CD4-positive, alpha-beta memory T cell (primary cell): Measurements from ENCODE around the gene TPK1. TPM values are rescaled to one million over a fixed set of nuclear protein-coding genes. Genes with fewer than 3 reads are reported as not detected.

Experiments used
- CTCF ChIA-PET: fragments of 350-600 bp; sonication (Branson Sonifier 250); formaldehyde crosslinking; loops from one replicate; lab custom pipeline; 2021; ENCODE audit warnings: inconsistent platforms; ENCODE audit not compliant: partially characterized antibody; lab: Charles Lee
- POLR2A ChIA-PET: fragments of 350-600 bp; sonication (Branson Sonifier 250); formaldehyde crosslinking; loops from one replicate; lab custom pipeline; 2021; ENCODE audit not compliant: partially characterized antibody; lab: Charles Lee
- DNase-seq, 5 donors: peaks; one replicate each; pipeline versions ENCODE4 v3.0.0 to v3.0.0-alpha.2; 2020 to 2022; ENCODE audit warnings: mixed read lengths in 1 of 5
- H3K27ac ChIP-seq: one replicate; pipeline ENCODE4 v1.7.0; 2013; ENCODE audit warnings: low read depth, low read length
- H3K27me3 ChIP-seq: 2 replicates; pipeline ENCODE4 v1.7.0; 2013; ENCODE audit warnings: mild to moderate bottlenecking, low read length, moderate library complexity; ENCODE audit not compliant: insufficient read depth
- H3K36me3 ChIP-seq: 2 replicates; pipeline ENCODE4 v1.7.0; 2013; ENCODE audit warnings: mild to moderate bottlenecking, low read length, moderate library complexity; ENCODE audit not compliant: insufficient read depth
- H3K4me1 ChIP-seq: 2 replicates; pipeline ENCODE4 v1.7.0; 2013; ENCODE audit warnings: mild to moderate bottlenecking, low read length, moderate library complexity; ENCODE audit not compliant: insufficient read depth
- H3K4me3 ChIP-seq, 2 donors: one replicate each; pipeline ENCODE4 v1.7.0; 2013; ENCODE audit warnings: low read length in 2 of 2, mild to moderate bottlenecking in 1 of 2
- H3K9me3 ChIP-seq, 2 donors: one replicate each; pipeline ENCODE4 v1.7.0; 2013; ENCODE audit warnings: low read length in 2 of 2, control low read depth in 1 of 2; ENCODE audit not compliant: control insufficient read depth in 1 of 2
- H3K27ac Mint-ChIP-seq, 7 donors: one replicate each; pipeline ENCODE4 v1.8.0; 2020 to 2021; ENCODE audit warnings: mixed read lengths in 7 of 7, mild to moderate bottlenecking in 6 of 7, inconsistent platforms in 3 of 7, moderate library complexity in 3 of 7
- H3K27me3 Mint-ChIP-seq, 2 donors: one replicate each; pipeline ENCODE4 v1.8.0; 2020 to 2021; ENCODE audit warnings: mixed read lengths in 2 of 2
- H3K36me3 Mint-ChIP-seq, 2 donors: one replicate each; pipeline ENCODE4 v1.8.0; 2020 to 2021; ENCODE audit warnings: mixed read lengths in 2 of 2, inconsistent platforms in 1 of 2, mild to moderate bottlenecking in 1 of 2
- H3K4me1 Mint-ChIP-seq, 4 donors: one replicate each; pipeline ENCODE4 v1.8.0; 2020 to 2021; ENCODE audit warnings: mixed read lengths in 4 of 4, mild to moderate bottlenecking in 1 of 4
- H3K4me3 Mint-ChIP-seq, 8 donors: one replicate each; pipeline ENCODE4 v1.8.0; 2020 to 2021; ENCODE audit warnings: mixed read lengths in 8 of 8, mild to moderate bottlenecking in 7 of 8, moderate library complexity in 6 of 8, inconsistent platforms in 3 of 8
- H3K9me3 Mint-ChIP-seq, 8 donors: one replicate each; pipeline ENCODE4 v1.8.0; 2020 to 2021; ENCODE audit warnings: mixed read lengths in 8 of 8, mild to moderate bottlenecking in 5 of 8, inconsistent platforms in 3 of 8, moderate library complexity in 1 of 8
- intact Hi-C: fragments of 100-400 bp; cut with micrococcal nuclease; formaldehyde crosslinking; loops from one replicate; pipeline ENCODE4 v1.15.1; 2023
- polyA plus RNA-seq, 2 donors: library from polyadenylated mRNA; unstranded; fragments of 300-500 nt; fragmentation: Illumina TruSeq; gene quantifications; one replicate each; pipeline ENCODE4 v1.2.3, GENCODE V29; 2021
- total RNA-seq, 2 experiments: library from RNA; stranded (reverse); gene quantifications; one replicate each; pipeline ENCODE4 v1.2.3, GENCODE V29; 2021

Gene TPK1
- total and polyA plus RNA-seq, 4 experiments from 2014 or later = 25.2 to 30.7 (median 27.8) TPM

- Mint-ChIP-seq H3K36me3 (peaks cover 4 to 31% of the 10 kb centered on the region in 2 donors), H3K4me1 (peaks cover 6 to 15% (median 8%) of the 10 kb centered on the region in 4 donors), H3K4me3 (no peak overlapping the region), H3K27ac (no peak overlapping the region), H3K9me3 (peaks cover 0 to 2% (median 0%) of the 10 kb centered on the region in 8 donors), H3K27me3 (no peaks in the 10 kb centered on the region)
- no peak overlapping the region for H3K4me3 ChIP-seq
- POLR2A ChIA-PET = no interaction called here
- no peaks in the 10 kb centered on the region for H3K36me3 ChIP-seq
- DNase-seq = no peak
- H3K27me3 ChIP-seq = no peaks in the 10 kb centered on the region
- H3K27ac ChIP-seq = no peak overlapping the region
- no peaks in the 10 kb centered on the region for H3K4me1 ChIP-seq
- intact Hi-C loops = no loop called here
- no peaks in the 10 kb centered on the region for H3K9me3 ChIP-seq
- CTCF ChIA-PET = no interaction called here
Measured at GRCh38 chr7:144524271-144524670, 311.6 kb downstream of the TPK1 start.

DNA sequence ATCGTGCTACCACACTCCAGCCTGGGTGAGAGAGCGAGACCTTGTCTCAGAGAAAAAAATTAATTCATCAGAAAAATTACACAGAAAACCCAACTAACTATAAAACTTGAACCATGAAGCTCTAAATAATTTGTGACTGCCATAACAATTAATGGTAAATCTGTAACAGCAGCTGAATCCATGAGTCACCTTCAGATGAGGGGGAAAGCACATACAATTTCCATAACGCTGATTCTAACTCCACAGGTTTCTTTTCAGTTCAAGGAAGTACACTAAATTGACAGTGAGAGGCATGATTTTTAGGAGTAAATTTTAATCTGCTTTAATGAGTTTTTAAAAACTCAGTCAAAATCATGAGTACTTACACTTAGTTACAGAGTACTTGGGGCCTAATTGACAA is 312.2 kb downstream of the TPK1 start:
- POLR2A ChIA-PET = no interaction called here
- Mint-ChIP-seq H3K4me1 (peaks cover 9 to 18% (median 11%) of the 10 kb centered on the region in 4 donors), H3K27me3 (no peaks in the 10 kb centered on the region), H3K36me3 (peaks cover 4 to 26% of the 10 kb centered on the region in 2 donors), H3K4me3 (no peak overlapping the region), H3K27ac (no peak overlapping the region), H3K9me3 (peaks cover 0 to 2% (median 0%) of the 10 kb centered on the region in 8 donors)
- intact Hi-C loops = no loop called here
- H3K4me3 ChIP-seq = no peak overlapping the region
- no peaks in the 10 kb centered on the region for H3K9me3 ChIP-seq
- no peak for DNase-seq
- CTCF ChIA-PET = no interaction called here
- no peaks in the 10 kb centered on the region for H3K36me3 ChIP-seq
- H3K4me1 ChIP-seq = peaks cover under 1% of the 10 kb centered on the region
- H3K27me3 ChIP-seq = no peaks in the 10 kb centered on the region
- H3K27ac ChIP-seq = no peak overlapping the region

DNA sequence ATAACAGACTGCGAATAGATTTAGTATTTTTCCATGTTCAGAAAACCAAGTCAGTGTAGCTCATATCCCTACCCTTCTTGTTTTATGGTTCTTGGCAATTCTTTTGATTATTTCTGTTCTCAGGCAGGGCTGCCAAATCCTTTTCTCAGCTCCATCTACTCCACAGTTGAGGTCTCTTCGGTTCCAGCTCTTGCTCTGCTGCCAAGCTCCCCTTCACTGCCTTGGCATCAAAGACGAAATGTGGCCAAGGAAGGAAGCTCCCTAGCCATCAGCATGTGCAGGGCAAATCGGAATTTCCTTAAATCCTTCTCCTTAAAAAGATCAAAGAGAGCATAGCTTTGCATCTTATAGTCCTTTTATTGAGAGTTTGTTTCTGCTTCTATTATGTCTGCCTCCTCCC is 315.9 kb downstream of the TPK1 start:
- intact Hi-C loops = no loop called here
- CTCF ChIA-PET = no interaction called here

DNA sequence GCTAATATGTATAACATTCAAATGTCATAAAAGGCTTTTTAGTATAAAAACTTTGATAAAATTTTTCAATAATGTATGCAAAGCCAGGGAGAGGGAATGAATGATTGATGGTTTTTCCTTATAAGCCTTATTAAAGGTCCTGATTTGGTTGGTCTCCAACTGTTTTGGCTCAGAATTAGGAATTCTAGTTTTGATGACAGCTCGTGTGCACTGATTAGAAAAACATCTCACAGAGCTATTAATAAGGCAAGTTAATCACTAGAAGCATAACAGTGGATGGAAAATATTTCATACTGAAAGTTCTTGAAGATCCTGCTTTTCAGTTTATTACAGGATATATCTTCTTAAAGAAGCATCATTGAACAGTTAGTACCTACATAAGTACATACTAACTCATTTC is 317.5 kb downstream of the TPK1 start:
- no peak overlapping the region for H3K4me3 Mint-ChIP-seq
- POLR2A ChIA-PET = no interaction called here
- DNase-seq = no peak
- Histone ChIP-seq H3K36me3 (no peaks in the 10 kb centered on the region), H3K4me1 (peaks cover 22% of the 10 kb centered on the region), H3K27ac (no peak overlapping the region), H3K9me3 (no peaks in the 10 kb centered on the region), H3K4me3 (no peak overlapping the region), H3K27me3 (no peaks in the 10 kb centered on the region)
- H3K4me1 Mint-ChIP-seq = peaks cover 17 to 37% (median 31%) of the 10 kb centered on the region in 4 donors
- intact Hi-C loops = no loop called here
- H3K36me3 Mint-ChIP-seq = peaks cover 0 to 7% of the 10 kb centered on the region in 2 donors
- no peak overlapping the region for H3K27ac Mint-ChIP-seq
- H3K9me3 Mint-ChIP-seq = no peaks in the 10 kb centered on the region
- CTCF ChIA-PET = interaction anchor here (0.5 kb wide), 1 partner anchor 440 kb away, joined by 3 read pairs; no protein-coding TSS in a partner anchor
- no peaks in the 10 kb centered on the region for H3K27me3 Mint-ChIP-seq

More for the DNA sequence above, 315.9 kb downstream of the TPK1 start:
- Histone ChIP-seq H3K4me3 (no peak overlapping the region), H3K27me3 (no peaks in the 10 kb centered on the region), H3K9me3 (no peaks in the 10 kb centered on the region), H3K27ac (no peak overlapping the region), H3K36me3 (no peaks in the 10 kb centered on the region), H3K4me1 (peaks cover 22% of the 10 kb centered on the region)
- no peaks in the 10 kb centered on the region for H3K27me3 Mint-ChIP-seq
- H3K4me1 Mint-ChIP-seq = peaks cover 20 to 37% (median 29%) of the 10 kb centered on the region in 4 donors
- H3K4me3 Mint-ChIP-seq = no peak overlapping the region
- DNase-seq = no peak
- H3K36me3 Mint-ChIP-seq = peaks cover 0 to 10% of the 10 kb centered on the region in 2 donors
- POLR2A ChIA-PET = no interaction called here
- H3K27ac Mint-ChIP-seq = peak overlapping the region in 1 of 7 donors; percentile 39
- no peaks in the 10 kb centered on the region for H3K9me3 Mint-ChIP-seq

GRCh38 chr7:144517749-144518148 is 318.1 kb downstream of the TPK1 start:
- Mint-ChIP-seq H3K36me3 (peaks cover 0 to 7% of the 10 kb centered on the region in 2 donors), H3K27me3 (no peaks in the 10 kb centered on the region), H3K9me3 (no peaks in the 10 kb centered on the region), H3K4me3 (peak overlapping the region in 1 of 8 donors; percentile 15), H3K4me1 (peaks cover 17 to 37% (median 31%) of the 10 kb centered on the region in 4 donors), H3K27ac (peak overlapping the region in 3 of 7 donors; percentile 8 to 22 (median 15))
- H3K4me1 ChIP-seq = peaks cover 22% of the 10 kb centered on the region
- no peaks in the 10 kb centered on the region for H3K9me3 ChIP-seq
- H3K36me3 ChIP-seq = no peaks in the 10 kb centered on the region
- intact Hi-C loops = no loop called here
- H3K4me3 ChIP-seq = no peak overlapping the region
- peak; percentile 25 to 46 (median 33) for DNase-seq
- H3K27me3 ChIP-seq = no peaks in the 10 kb centered on the region
- no peak overlapping the region for H3K27ac ChIP-seq
- POLR2A ChIA-PET = no interaction called here
- CTCF ChIA-PET = interaction anchor here (0.5 kb wide), 1 partner anchor 441 kb away, joined by 3 read pairs; no protein-coding TSS in a partner anchor

GRCh38 chr7:144516729-144517525 is 318.9 kb downstream of the TPK1 start:
- Histone ChIP-seq H3K4me1 (peaks cover 22% of the 10 kb centered on the region), H3K4me3 (no peak overlapping the region), H3K9me3 (no peaks in the 10 kb centered on the region), H3K27me3 (no peaks in the 10 kb centered on the region), H3K27ac (no peak overlapping the region), H3K36me3 (no peaks in the 10 kb centered on the region)
- Mint-ChIP-seq H3K4me3 (peak overlapping the region in 4 of 8 donors; percentile 8 to 30 (median 27)), H3K36me3 (peaks cover 0 to 1% of the 10 kb centered on the region in 2 donors), H3K9me3 (no peaks in the 10 kb centered on the region), H3K27me3 (no peaks in the 10 kb centered on the region), H3K4me1 (peaks cover 17 to 37% (median 29%) of the 10 kb centered on the region in 4 donors), H3K27ac (peak overlapping the region in 6 of 7 donors; percentile 8 to 43 (median 32))
- CTCF ChIA-PET = no interaction called here
- no peak for DNase-seq
- POLR2A ChIA-PET = no interaction called here
- intact Hi-C loops = no loop called here

DNA sequence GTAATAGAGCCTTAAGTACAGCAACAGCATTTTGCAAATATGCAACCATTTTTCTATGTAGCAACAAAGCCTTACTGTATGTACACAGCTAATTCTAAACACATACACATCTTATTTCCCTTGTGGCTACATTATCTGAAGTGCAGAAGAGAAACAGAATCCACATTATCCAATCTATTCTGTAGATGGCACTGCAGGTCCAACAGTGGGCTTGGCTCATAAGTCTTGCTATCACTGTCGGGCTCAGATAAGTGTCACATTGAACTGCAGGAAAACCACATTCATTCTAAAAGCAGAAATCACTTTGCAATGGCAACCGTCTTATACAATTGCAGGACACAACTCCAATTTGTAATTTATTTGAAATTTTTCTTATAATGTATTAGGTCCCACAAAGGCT is 322.5 kb downstream of the TPK1 start:
- Mint-ChIP-seq H3K4me3 (no peak overlapping the region), H3K36me3 (peaks cover 1 to 10% of the 10 kb centered on the region in 2 donors), H3K9me3 (peaks cover 0 to 4% (median 0%) of the 10 kb centered on the region in 8 donors), H3K27me3 (no peaks in the 10 kb centered on the region), H3K4me1 (peaks cover 9 to 20% (median 19%) of the 10 kb centered on the region in 4 donors), H3K27ac (no peak overlapping the region)
- no peaks in the 10 kb centered on the region for H3K9me3 ChIP-seq
- no peak overlapping the region for H3K4me3 ChIP-seq
- DNase-seq = peak in 4 of 5 donors; percentile 6 to 19 (median 12)
- H3K36me3 ChIP-seq = no peaks in the 10 kb centered on the region
- ChIA-PET CTCF (no interaction called here), POLR2A (no interaction called here)
- no peak overlapping the region for H3K27ac ChIP-seq
- no peaks in the 10 kb centered on the region for H3K27me3 ChIP-seq
- intact Hi-C loops = no loop called here
- peaks cover 18% of the 10 kb centered on the region for H3K4me1 ChIP-seq
